Activated CD4-positive, alpha-beta T cell treated with anti-CD3 and anti-CD28 coated beads for 48 hours (primary cell): ENCODE results near the gene SCYGR1.
"Not testable (repeated sequence)": the region's sequence is repeated elsewhere in the genome, so short reads cannot be mapped to it uniquely, and the experiment has no call there.

Source experiments
- DNase-seq: peaks from one replicate; pipeline ENCODE4 v3.0.0-alpha.2; 2020

Gene SCYGR1

GRCh38 chr2:227368574-227368973, 19.2 kb downstream of the SCYGR1 start:
- DNase-seq: no peak

- no peak for DNase-seq
These were observed 20.3 kb downstream of the SCYGR1 start for GRCh38 chr2:227367427-227367795.

- DNase-seq: no peak
These were observed 20.9 kb downstream of the SCYGR1 start for GRCh38 chr2:227366769-227367426.

- DNase-seq: no peak
These were observed 21.9 kb downstream of the SCYGR1 start for GRCh38 chr2:227365833-227366232.

GRCh38 chr2:227364585-227365263, 23.0 kb downstream of the SCYGR1 start:
- not testable (repeated sequence) for DNase-seq

GRCh38 chr2:227363756-227364155, 24.0 kb downstream of the SCYGR1 start:
- no peak for DNase-seq

- DNase-seq: no peak
These were observed 27.4 kb downstream of the SCYGR1 start for GRCh38 chr2:227360351-227360750.

GRCh38 chr2:227351639-227352038, 36.1 kb downstream of the SCYGR1 start:
- no peak for DNase-seq

GRCh38 chr2:227349989-227350612, 37.6 kb downstream of the SCYGR1 start:
- DNase-seq: no peak

- no peak for DNase-seq
These were observed 39.4 kb downstream of the SCYGR1 start for GRCh38 chr2:227348324-227348723.

GRCh38 chr2:227347117-227347516, 40.6 kb downstream of the SCYGR1 start:
- DNase-seq: no peak

- DNase-seq: no peak
These were observed 43.5 kb downstream of the SCYGR1 start for GRCh38 chr2:227344231-227344630.

GRCh38 chr2:227341553-227341952, 46.2 kb downstream of the SCYGR1 start:
- no peak for DNase-seq

GRCh38 chr2:227340106-227340505, 47.6 kb downstream of the SCYGR1 start:
- no peak for DNase-seq

- no peak for DNase-seq
These were observed 48.6 kb downstream of the SCYGR1 start for GRCh38 chr2:227339098-227339599.
